Gastroesophageal sphincter (tissue), 3 donors: ENCODE results near the gene KCTD3.

Experiments
- CTCF ChIP-seq, 4 experiments: fragments of 200-600 bp in 2 of 4; fragments of 450-650 bp in 2 of 4; sonication (generic) in 1 of 4; IDR thresholded peaks; one replicate each; pipeline ENCODE4 v1.5.1; 2017 to 2019; ENCODE audit warnings: antibody characterized with exemption in 4 of 4, mild to moderate bottlenecking in 2 of 4, moderate library complexity in 2 of 4
- EP300 ChIP-seq: sonication (generic); formaldehyde crosslinking; IDR thresholded peaks from one replicate; pipeline ENCODE4 v1.6.1; 2017; ENCODE audit warnings: antibody characterized with exemption, mild to moderate bottlenecking
- POLR2A ChIP-seq, 2 donors: fragments of 450-650 bp; IDR thresholded peaks; one replicate each; pipeline ENCODE4 v1.6.1; 2017; ENCODE audit warnings: antibody characterized with exemption in 2 of 2, mild to moderate bottlenecking in 2 of 2, moderate library complexity in 1 of 2
- POLR2AphosphoS5 ChIP-seq: sonication (generic); formaldehyde crosslinking; IDR thresholded peaks from one replicate; pipeline ENCODE4 v1.6.1; 2017; ENCODE audit warnings: antibody characterized with exemption

DNA sequence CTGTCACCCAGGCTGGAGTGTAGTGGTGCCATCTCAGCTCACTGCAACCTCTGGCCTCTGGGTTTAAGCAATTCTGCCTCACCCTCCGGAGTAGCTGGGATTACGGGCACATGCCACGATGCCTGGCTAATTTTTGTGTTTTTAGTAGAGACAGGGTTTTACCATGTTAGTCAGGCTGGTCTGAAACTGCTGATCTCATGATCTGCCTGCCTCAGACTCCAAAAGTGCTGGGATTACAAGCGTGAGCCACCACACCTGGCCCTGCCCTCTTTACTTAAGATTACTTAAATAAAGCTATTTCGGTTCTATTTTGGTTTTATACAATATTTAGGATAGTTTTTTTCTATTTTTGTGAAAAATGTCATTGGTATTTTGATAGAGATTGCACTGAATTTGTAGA lies 15.3 kb upstream of the KCTD3 start:
- no peak for TF ChIP-seq POLR2AphosphoS5
- no peak for TF ChIP-seq CTCF (IDR thresholded peaks at IDR 0.05)
- TF ChIP-seq POLR2A (IDR thresholded peaks at IDR 0.05): no peak
- no peak for TF ChIP-seq EP300
